Stimulated activated CD8-positive, alpha-beta memory T cell treated with anti-CD3 and anti-CD28 coated beads, Interleukin-7, amount 100 ng/mL, for 4 hours (primary cell): ENCODE data around the gene FBXO31.
A peak's percentile ranks its signal among the peaks of the same experiment; 100 is the strongest.

Experiments
- DNase-seq, 2 donors: peaks; one replicate each; pipeline ENCODE4 v3.0.0-alpha.2; 2020; ENCODE audit warnings: low read depth in 2 of 2

Gene FBXO31

GRCh38 chr16:87383505-87384161 is at the start of gene FBXO31:
TSS of gene FBXO31 (minus strand) at chr16:87383776. CDS start at chr16:87383744, 32 bp downstream.
- peak; percentile 81 to 84 for DNase-seq

GRCh38 chr16:87432330-87432915 is 48.8 kb upstream of the FBXO31 start:
- no peak for DNase-seq

GRCh38 chr16:87431926-87432325 is 48.4 kb upstream of the FBXO31 start:
- no peak for DNase-seq

GRCh38 chr16:87426423-87427215 is 43.0 kb upstream of the FBXO31 start:
- no peak for DNase-seq

- DNase-seq = no peak
Observed at GRCh38 chr16:87425941-87426340, 42.4 kb upstream of the FBXO31 start.

GRCh38 chr16:87424266-87424665 is 40.7 kb upstream of the FBXO31 start:
- no peak for DNase-seq

- DNase-seq = no peak
Observed at GRCh38 chr16:87423429-87423828, 39.9 kb upstream of the FBXO31 start.

GRCh38 chr16:87422106-87422505 is 38.5 kb upstream of the FBXO31 start:
- no peak for DNase-seq

- no peak for DNase-seq
Observed at GRCh38 chr16:87421003-87421912, 37.7 kb upstream of the FBXO31 start.

- no peak for DNase-seq
Observed at GRCh38 chr16:87420026-87421002, 36.7 kb upstream of the FBXO31 start.

- DNase-seq = no peak
Observed at GRCh38 chr16:87418644-87419043, 35.1 kb upstream of the FBXO31 start.

GRCh38 chr16:87418216-87418615 is 34.6 kb upstream of the FBXO31 start:
- no peak for DNase-seq

- no peak for DNase-seq
Observed at GRCh38 chr16:87417528-87417910, 33.9 kb upstream of the FBXO31 start.

- DNase-seq = no peak
Observed at GRCh38 chr16:87416826-87417527, 33.4 kb upstream of the FBXO31 start.

GRCh38 chr16:87415441-87415840 is 31.9 kb upstream of the FBXO31 start:
- DNase-seq = no peak

GRCh38 chr16:87414251-87414680 is 30.7 kb upstream of the FBXO31 start:
- DNase-seq = no peak

- DNase-seq = no peak
Observed at GRCh38 chr16:87412996-87413421, 29.4 kb upstream of the FBXO31 start.

- DNase-seq = no peak
Observed at GRCh38 chr16:87412371-87412995, 28.9 kb upstream of the FBXO31 start.
